ENCODE measurements around the gene GDI1. TPM values are rescaled to one million over a fixed set of nuclear protein-coding genes. Genes with fewer than 3 reads are reported as not detected.

GDI1 gene
- total and polyA plus RNA-seq, 9 of the 15 experiments (the other 6 are each of a cell fraction or from before 2014, with no cell fraction given): 0.97 to 82.6 (median 37.5) TPM

- peak; percentile 98 for TF ChIP-seq GTF2F1 (IDR thresholded peaks at IDR 0.05; ENCODE audit: low read depth, low read length)
- TF ChIP-seq SIRT6 (IDR thresholded peaks at IDR 0.05; ENCODE audit: low read depth, low read length): peak; percentile 70
- no peak for TF ChIP-seq TBP (optimal IDR thresholded peaks at IDR 0.05; ENCODE audit: low read depth, low read length)
- TF ChIP-seq ZNF146 (CRISPR knock-in tag; IDR thresholded peaks at IDR 0.05; ENCODE audit: unreplicated experiment): no peak
- no peak for TF ChIP-seq XRCC4 (IDR thresholded peaks at IDR 0.05; ENCODE audit: extremely low read depth, insufficient read depth, insufficient read length)
- TF ChIP-seq HDAC6 (IDR thresholded peaks at IDR 0.05; ENCODE audit: low read depth, low read length): no peak
- TF ChIP-seq SMC3 (conservative IDR thresholded peaks at IDR 0.05; ENCODE audit: insufficient read depth, low read depth, low read length): 0 out of 2 replicates have a peak, but pooled peaks have one; percentile 3
- no peak for TF ChIP-seq HDAC2 (IDR thresholded peaks at IDR 0.05)
- no peak for TF ChIP-seq SREBF2 (CRISPR knock-in tag; IDR thresholded peaks at IDR 0.05)
- peak; percentile 52 for TF ChIP-seq NEUROD1 (IDR thresholded peaks at IDR 0.05; ENCODE audit: borderline replicate concordance, low read depth, low read length, partially characterized antibody)
- no peak for TF ChIP-seq CREB5 (CRISPR knock-in tag; IDR thresholded peaks at IDR 0.05)
- TF ChIP-seq NR2C1 (IDR thresholded peaks at IDR 0.05): peak; percentile 20; the same call in 1 of the 2 replicates
- no peak; the same call in 1 of the 2 replicates for TF ChIP-seq NR2C1 (tag; IDR thresholded peaks at IDR 0.05)
- no peak for TF ChIP-seq IRF9 (tag; IDR thresholded peaks at IDR 0.05)
- peak; percentile 97 for TF ChIP-seq MYC (IDR thresholded peaks at IDR 0.05; ENCODE audit: low read depth, low read length)
- peak; percentile 96 for TF ChIP-seq MYC (CRISPR knock-in tag; IDR thresholded peaks at IDR 0.05; ENCODE audit: borderline replicate concordance, low read depth)
- TF ChIP-seq NCOA2 (IDR thresholded peaks at IDR 0.05; ENCODE audit: partially characterized antibody in 2 of 2): no peak
- no peak for TF ChIP-seq ZNF699 (CRISPR knock-in tag; IDR thresholded peaks at IDR 0.05; ENCODE audit: insufficient replicate concordance)
- TF ChIP-seq RBM25 (IDR thresholded peaks at IDR 0.05; ENCODE audit: low read depth, low read length, severe bottlenecking): no peak
- TF ChIP-seq SMARCA4 (IDR thresholded peaks at IDR 0.05): no peak
- no peak for TF ChIP-seq KDM1A (IDR thresholded peaks at IDR 0.05)
- no peak for TF ChIP-seq CHAMP1 (IDR thresholded peaks at IDR 0.05)
- peak; percentile 19; the same call in 1 of the 2 replicates for TF ChIP-seq ILF3 (IDR thresholded peaks at IDR 0.05; ENCODE audit: borderline replicate concordance)
- TF ChIP-seq RCOR1 (IDR thresholded peaks at IDR 0.05; ENCODE audit: borderline replicate concordance in 1 of 2, low read depth in 2 of 2, low read length in 2 of 2): no peak
- no peak for TF ChIP-seq ZNF41 (CRISPR knock-in tag; conservative IDR thresholded peaks at IDR 0.05)
- TF ChIP-seq ZFPM2 (CRISPR knock-in tag; IDR thresholded peaks at IDR 0.05): no peak
Observed at GRCh38 chrX:154397888-154398667, 38.9 kb upstream of the GDI1 start, which contains the start of gene RPL10 (continued).
